K562 (cell line): Measurements from ENCODE around the gene SLC45A3. TPM values are rescaled to one million over a fixed set of nuclear protein-coding genes. Genes with fewer than 3 reads are reported as not detected.

Experiments used
- ATF1 ChIP-seq, 2 experiments: fragments of 450-650 bp in 1 of 2; IDR thresholded peaks; 2 replicates each; pipeline ENCODE4 v1.6.1; 2016; ENCODE audit warnings: missing compliant biosample characterization in 1 of 2, missing genetic modification characterization in 1 of 2
- CAMTA2 ChIP-seq: fragments of 250-450 bp; sonication (Bioruptor Pico); conservative IDR thresholded peaks from 2 replicates; pipeline ENCODE4 v1.5.1; 2022
- FOXK2 ChIP-seq, 2 experiments: fragments of 450-650 bp; IDR thresholded peaks in 1 of 2; conservative IDR thresholded peaks in 1 of 2; 2 replicates each; pipeline ENCODE4 v1.6.1; 2016; ENCODE audit warnings: low read depth in 2 of 2, mild to moderate bottlenecking in 1 of 2
- GABPB1 ChIP-seq: sonication (generic); formaldehyde crosslinking; IDR thresholded peaks from 2 replicates; pipeline ENCODE4 v1.8.0; 2022; ENCODE audit warnings: mild to moderate bottlenecking, missing genetic modification reagents
- HCFC1 ChIP-seq: IDR thresholded peaks from 2 replicates; pipeline ENCODE4 v1.6.1; 2012; ENCODE audit warnings: low read depth, low read length, improper control_type of control experiment
- HDAC3 ChIP-seq: fragments of 450-650 bp; IDR thresholded peaks from 2 replicates; pipeline ENCODE4 v1.6.1; 2018; ENCODE audit warnings: borderline replicate concordance, mild to moderate bottlenecking, moderate library complexity; ENCODE audit not compliant: partially characterized antibody
- HMG20B ChIP-seq: fragments of 250-450 bp; sonication (Bioruptor Pico); IDR thresholded peaks from 2 replicates; pipeline ENCODE4 v1.5.0; 2021; ENCODE audit warnings: mild to moderate bottlenecking
- ID3 ChIP-seq, 2 experiments: fragments of 250-450 bp in 1 of 2; fragments of 450-650 bp in 1 of 2; sonication (Bioruptor Pico) in 1 of 2; IDR thresholded peaks; 2 replicates each; pipeline versions ENCODE4 v1.6.1 to v1.8.0; 2016 to 2021; ENCODE audit warnings: mild to moderate bottlenecking in 2 of 2, moderate library complexity in 2 of 2, missing compliant biosample characterization in 1 of 2, missing genetic modification characterization in 1 of 2
- MTA1 ChIP-seq: fragments of 450-650 bp; IDR thresholded peaks from 2 replicates; pipeline ENCODE4 v1.6.1; 2017; ENCODE audit warnings: borderline replicate concordance
- NFE2 ChIP-seq: IDR thresholded peaks from 2 replicates; pipeline ENCODE4 v1.6.1; 2014; ENCODE audit warnings: antibody characterized with exemption, low read depth
- POLR2AphosphoS5 ChIP-seq: IDR thresholded peaks from 2 replicates; pipeline ENCODE4 v1.6.1; 2011; ENCODE audit warnings: mild to moderate bottlenecking, low read depth, low read length, moderate library complexity; ENCODE audit not compliant: control insufficient read depth, insufficient read depth
- PRMT5 ChIP-seq: sonication (generic); formaldehyde crosslinking; IDR thresholded peaks from 2 replicates; pipeline ENCODE4 v1.5.0; 2020; ENCODE audit warnings: missing genetic modification reagents
- RB1 ChIP-seq: fragments of 450-650 bp; IDR thresholded peaks from 2 replicates; pipeline ENCODE4 v1.6.1; 2017; ENCODE audit warnings: low read depth, mild to moderate bottlenecking
- RBM34 ChIP-seq: fragments of 200-400 bp; formaldehyde crosslinking; IDR thresholded peaks from 2 replicates; pipeline ENCODE4 v1.6.1; 2018; ENCODE audit warnings: low read length, borderline replicate concordance; ENCODE audit not compliant: insufficient read depth
- RFX7 ChIP-seq: fragments of 250-450 bp; sonication (Bioruptor Pico); IDR thresholded peaks from 2 replicates; pipeline ENCODE4 v1.5.1; 2021; ENCODE audit warnings: mild to moderate bottlenecking
- SMAD4 ChIP-seq: fragments of 250-450 bp; sonication (Bioruptor Pico); conservative IDR thresholded peaks from 2 replicates; pipeline ENCODE4 v1.8.0; 2021; ENCODE audit warnings: inconsistent platforms, mild to moderate bottlenecking, moderate library complexity
- STAG1 ChIP-seq: sonication (generic); formaldehyde crosslinking; IDR thresholded peaks from 2 replicates; pipeline ENCODE4 v1.5.0; 2020; ENCODE audit warnings: missing genetic modification reagents, borderline replicate concordance
- STAT5B ChIP-seq: fragments of 250-450 bp; sonication (Bioruptor Pico); IDR thresholded peaks from 2 replicates; pipeline ENCODE4 v1.8.0; 2021; ENCODE audit warnings: mild to moderate bottlenecking, inconsistent platforms
- TBP ChIP-seq: optimal IDR thresholded peaks from 2 replicates; pipeline ENCODE3; 2011; ENCODE audit warnings: low read depth, low read length, improper control_type of control experiment
- TFAM ChIP-seq: fragments of 250-450 bp; sonication (Bioruptor Pico); conservative IDR thresholded peaks from 2 replicates; pipeline ENCODE4 v1.5.0; 2021; ENCODE audit warnings: mild to moderate bottlenecking, moderate library complexity
- TGIF2 ChIP-seq: sonication (generic); formaldehyde crosslinking; IDR thresholded peaks from 2 replicates; pipeline ENCODE4 v1.8.1; 2022; ENCODE audit warnings: mild to moderate bottlenecking, missing genetic modification reagents, moderate library complexity
- TOE1 ChIP-seq, 2 experiments: fragments of 450-650 bp in 1 of 2; sonication (generic) in 1 of 2; formaldehyde crosslinking in 1 of 2; IDR thresholded peaks; 2 replicates each; pipeline versions ENCODE4 v1.7.1 to v1.8.0; 2016 to 2022; ENCODE audit warnings: borderline replicate concordance in 2 of 2, mild to moderate bottlenecking in 2 of 2, antibody characterized with exemption in 1 of 2, inconsistent platforms in 1 of 2, low read depth in 1 of 2, missing genetic modification reagents in 1 of 2, moderate library complexity in 1 of 2
- ZNF197 ChIP-seq: fragments of 200-800 bp; sonication (Bioruptor generic); IDR thresholded peaks from 2 replicates; pipeline ENCODE4 v1.6.1; 2016; ENCODE audit warnings: low read depth, missing genetic modification characterization, missing compliant biosample characterization
- ZNF395 ChIP-seq: fragments of 200-800 bp; sonication (Bioruptor generic); IDR thresholded peaks from 2 replicates; pipeline ENCODE4 v1.6.1; 2017; ENCODE audit warnings: missing genetic modification characterization, missing compliant biosample characterization
- ZNF76 ChIP-seq: fragments of 250-450 bp; sonication (Bioruptor Pico); IDR thresholded peaks from 2 replicates; pipeline ENCODE4 v1.4.0; 2020; ENCODE audit warnings: mild to moderate bottlenecking, moderate library complexity, borderline replicate concordance
- polyA plus RNA-seq, 8 experiments: library from polyadenylated mRNA; depleted of rRNA in 4 of 8; stranded (reverse) in 5 of 8; unstranded in 3 of 8; fragments of >200 nt; fragmentation: Nextera tagmentation in 2 of 8; fragmentation: Illumina TruSeq in 1 of 8; extraction: Ambion mirVana in 2 of 8; extraction: Trizol in 1 of 8; gene quantifications; 2 replicates each; pipeline versions ENCODE4 v1.2.1 to v1.2.3, GENCODE V29; 2011 to 2014; ENCODE audit warnings: inconsistent platforms in 1 of 8, missing spikeins in 1 of 8
- total RNA-seq, 7 experiments: library from RNA; depleted of rRNA in 6 of 7; stranded (reverse); fragments of >200 nt in 6 of 7; fragmentation: Illumina TruSeq in 2 of 7; extraction: Trizol in 2 of 7; gene quantifications; 2 replicates each; pipeline versions ENCODE4 v1.2.1 to v1.2.3, GENCODE V29; 2011 to 2021; ENCODE audit warnings: low replicate concordance in 1 of 7

SLC45A3 gene
- total and polyA plus RNA-seq, 9 of the 15 experiments (the other 6 are each of a cell fraction or from before 2014, with no cell fraction given) = 0.06 to 3.3 (median 1.3) TPM

- TF ChIP-seq ZNF76 = peak; percentile 43; the same call in 1 of the 2 replicates
- peak; percentile 98 for TF ChIP-seq ZNF395 (CRISPR knock-in tag)
- no peak for TF ChIP-seq RBM34
- TF ChIP-seq TGIF2 (CRISPR knock-in tag) = no peak
- peak; percentile 81 to 87 for TF ChIP-seq FOXK2 (conservative IDR thresholded peaks at IDR 0.05 in 1 of 2, IDR thresholded peaks at IDR 0.05 in 1 of 2; ENCODE audit: low read depth in 2 of 2)
- TF ChIP-seq TBP = peak; percentile 29
- TF ChIP-seq HDAC3 = peak; percentile 97
- no peak; the same call in 1 of the 2 replicates for TF ChIP-seq RB1
- TF ChIP-seq TFAM (CRISPR knock-in tag) = no peak
- TF ChIP-seq CAMTA2 (CRISPR knock-in tag) = no peak
- TF ChIP-seq POLR2AphosphoS5 = peak; percentile 99
- no peak for TF ChIP-seq STAT5B (CRISPR knock-in tag)
- TF ChIP-seq GABPB1 (CRISPR knock-in tag) = peak; percentile 75
- TF ChIP-seq ATF1 (CRISPR knock-in tag; IDR thresholded peaks at IDR 0.05) = no peak
- TF ChIP-seq ATF1 (tag; IDR thresholded peaks at IDR 0.05) = peak; percentile 90
- TF ChIP-seq NFE2 = peak; percentile 97
- peak; percentile 92; the same call in 1 of the 2 replicates for TF ChIP-seq ZNF197 (CRISPR knock-in tag)
- no peak for TF ChIP-seq RFX7 (CRISPR knock-in tag)
- no peak for TF ChIP-seq STAG1 (CRISPR knock-in tag)
- TF ChIP-seq HMG20B (CRISPR knock-in tag) = no peak
- TF ChIP-seq TOE1 (IDR thresholded peaks at IDR 0.05; ENCODE audit: borderline replicate concordance) = peak; percentile 52; the same call in 1 of the 2 replicates
- TF ChIP-seq TOE1 (CRISPR knock-in tag; IDR thresholded peaks at IDR 0.05; ENCODE audit: borderline replicate concordance, low read depth) = no peak
- peak; percentile 98 for TF ChIP-seq SMAD4 (CRISPR knock-in tag)
- no peak for TF ChIP-seq ID3 (CRISPR knock-in tag; IDR thresholded peaks at IDR 0.05)
- TF ChIP-seq ID3 (tag; IDR thresholded peaks at IDR 0.05) = peak; percentile 78; the same call in 1 of the 2 replicates
- no peak for TF ChIP-seq PRMT5 (CRISPR knock-in tag)
- no peak for TF ChIP-seq HCFC1
- TF ChIP-seq MTA1 = peak; percentile 91
Observed at GRCh38 chr1:205678286-205679111, 1.8 kb downstream of the SLC45A3 start (continued).
